Panc1 (cell line): ENCODE results near the gene SLC43A2. TPM values are rescaled to one million over a fixed set of nuclear protein-coding genes. Genes with fewer than 3 reads are reported as not detected.

Source experiments
- ATAC-seq: fragments of 200-7000 bp; cut with Tn5 transposase; 2 replicates; pipeline ENCODE4 v1.9.1; 2020; ENCODE audit warnings: mild to moderate bottlenecking, moderate library complexity
- BruUV-seq: library from RNA; stranded (reverse); fragments of 400-500 nt; replicated peaks from 2 replicates; lab custom pipeline; 2021; lab: Mats Ljungman, UMichigan
- CTCF ChIA-PET: fragments of 300-600 bp; sonication (Branson Sonifier 250); formaldehyde crosslinking; loops from one replicate; lab custom pipeline; 2022; ENCODE audit warnings: antibody characterized with exemption; lab: Charles Lee
- POLR2A ChIA-PET: fragments of 300-600 bp; sonication (Branson Sonifier 250); formaldehyde crosslinking; loops from one replicate; lab custom pipeline; 2022; ENCODE audit warnings: antibody characterized with exemption; lab: Charles Lee
- DNase-seq: peaks from one replicate; pipeline ENCODE4 v3.0.0-alpha.2; 2010; ENCODE audit warnings: low read depth, low spot score
- H3K27ac ChIP-seq: 2 replicates; pipeline ENCODE4 v1.5.1; 2011; ENCODE audit warnings: mild to moderate bottlenecking, low read length, inconsistent platforms
- H3K27me3 ChIP-seq: fragments of 200-500 bp; sonication (Bioruptor generic); 2 replicates; pipeline ENCODE4 v1.6.0; 2014; ENCODE audit warnings: low read length, inconsistent platforms; ENCODE audit not compliant: control insufficient read depth, insufficient read depth
- H3K36me3 ChIP-seq: fragments of 200-500 bp; sonication (Bioruptor generic); 2 replicates; pipeline ENCODE4 v1.5.1; 2014; ENCODE audit warnings: inconsistent platforms, mild to moderate bottlenecking, low read length, moderate library complexity; ENCODE audit not compliant: control insufficient read depth, insufficient read depth
- H3K4me1 ChIP-seq: 2 replicates; pipeline ENCODE4 v1.5.1; 2011; ENCODE audit warnings: inconsistent platforms, mild to moderate bottlenecking, low read length, moderate library complexity; ENCODE audit not compliant: control insufficient read depth, insufficient read depth
- H3K4me3 ChIP-seq, 2 experiments: 2 replicates each; pipeline ENCODE4 v1.5.1; 2011 to 2012; ENCODE audit warnings: low read depth in 2 of 2, low read length in 2 of 2, mild to moderate bottlenecking in 2 of 2, inconsistent platforms in 1 of 2, moderate library complexity in 1 of 2
- H3K9me3 ChIP-seq: fragments of 200-500 bp; sonication (Bioruptor generic); 2 replicates; pipeline ENCODE4 v1.5.1; 2014; ENCODE audit warnings: low read depth, mild to moderate bottlenecking, inconsistent platforms, low read length, moderate library complexity; ENCODE audit not compliant: control insufficient read depth, insufficient read depth
- POLR2AphosphoS5 ChIP-seq: IDR thresholded peaks from 2 replicates; pipeline ENCODE4 v1.6.1; 2012; ENCODE audit warnings: mild to moderate bottlenecking, low read depth, low read length, moderate library complexity
- TCF7L2 ChIP-seq: IDR thresholded peaks from 2 replicates; pipeline ENCODE4 v1.6.1; 2011; ENCODE audit warnings: mild to moderate bottlenecking, low read depth, low read length, inconsistent platforms
- in situ Hi-C: cut with HindIII; loops from 2 replicates; pipeline ENCODE4 v1.10.0; 2016; ENCODE audit warnings: low sequenced_read_pairs, low pct_unique_long_range_greater_than_20kb
- intact Hi-C: fragments of 100-400 bp; cut with micrococcal nuclease; formaldehyde crosslinking; loops from one replicate; pipeline ENCODE4 v1.10.0; 2022; ENCODE audit not compliant: unreplicated experiment
- total RNA-seq: library from RNA; stranded (reverse); gene quantifications from one replicate; pipeline ENCODE4 v1.2.1, GENCODE V29; 2021; ENCODE audit not compliant: unreplicated experiment
- TF ChIP-seq, protein P1 (sequence below), 2 experiments: IDR thresholded peaks; 2 replicates each; pipeline ENCODE4 v1.6.1; 2011 to 2012; ENCODE audit warnings: low read depth in 2 of 2, control low read depth in 1 of 2, low read length in 1 of 2, mild to moderate bottlenecking in 1 of 2, moderate library complexity in 1 of 2; ENCODE audit not compliant: insufficient read depth in 1 of 2
- TF ChIP-seq, protein P2 (sequence below): fragments of 450-650 bp; IDR thresholded peaks from 2 replicates; pipeline ENCODE4 v1.5.1; 2017; ENCODE audit warnings: mild to moderate bottlenecking

SLC43A2 gene
- total RNA-seq, 1 experiment from 2014 or later, result 23.3 TPM

DNA sequence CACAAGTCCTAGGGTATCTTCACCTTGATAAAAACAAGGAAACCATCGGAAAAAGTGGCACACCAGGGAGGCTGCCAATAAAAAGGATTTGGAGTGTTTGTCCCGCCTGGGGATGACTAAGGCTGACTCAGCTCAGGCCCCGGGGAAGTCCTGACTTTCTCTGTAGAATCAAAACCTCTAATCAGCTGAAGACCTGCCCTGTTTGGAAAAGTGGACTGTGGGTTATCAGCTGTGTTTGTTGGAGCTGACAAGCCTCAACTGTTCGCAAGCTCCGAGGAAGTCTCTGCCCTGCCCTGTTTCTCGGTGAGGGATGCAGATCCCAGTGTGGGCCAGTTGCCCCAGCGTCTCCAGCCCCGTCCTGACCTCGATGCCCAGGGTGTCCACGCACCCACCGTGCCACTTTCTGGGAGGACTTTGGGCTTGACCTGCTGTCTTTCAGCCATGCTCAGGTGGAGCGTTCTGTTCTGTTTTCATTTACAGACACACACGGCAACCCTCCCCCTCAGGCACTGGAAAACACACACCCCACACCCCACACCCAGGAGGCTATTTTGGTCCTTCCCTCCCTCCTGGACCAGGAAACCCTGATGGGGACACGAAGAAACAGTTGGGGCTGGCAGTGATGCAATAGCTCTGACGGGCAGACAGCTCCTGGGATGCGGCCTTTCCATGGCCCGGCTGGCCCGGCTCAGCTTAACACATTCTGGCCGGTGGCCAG, 38.4 kb downstream of the SLC43A2 start:
- ChIA-PET POLR2A (no interaction called here), CTCF (interaction anchor here (0.6 kb wide), 1 partner anchor 115 kb away, joined by 3 read pairs; no protein-coding TSS in a partner anchor)
- no peak overlapping the region for H3K4me3 ChIP-seq
- H3K4me1 ChIP-seq, result peaks cover 16% of the 10 kb centered on the region
- TF ChIP-seq, protein P1, sequence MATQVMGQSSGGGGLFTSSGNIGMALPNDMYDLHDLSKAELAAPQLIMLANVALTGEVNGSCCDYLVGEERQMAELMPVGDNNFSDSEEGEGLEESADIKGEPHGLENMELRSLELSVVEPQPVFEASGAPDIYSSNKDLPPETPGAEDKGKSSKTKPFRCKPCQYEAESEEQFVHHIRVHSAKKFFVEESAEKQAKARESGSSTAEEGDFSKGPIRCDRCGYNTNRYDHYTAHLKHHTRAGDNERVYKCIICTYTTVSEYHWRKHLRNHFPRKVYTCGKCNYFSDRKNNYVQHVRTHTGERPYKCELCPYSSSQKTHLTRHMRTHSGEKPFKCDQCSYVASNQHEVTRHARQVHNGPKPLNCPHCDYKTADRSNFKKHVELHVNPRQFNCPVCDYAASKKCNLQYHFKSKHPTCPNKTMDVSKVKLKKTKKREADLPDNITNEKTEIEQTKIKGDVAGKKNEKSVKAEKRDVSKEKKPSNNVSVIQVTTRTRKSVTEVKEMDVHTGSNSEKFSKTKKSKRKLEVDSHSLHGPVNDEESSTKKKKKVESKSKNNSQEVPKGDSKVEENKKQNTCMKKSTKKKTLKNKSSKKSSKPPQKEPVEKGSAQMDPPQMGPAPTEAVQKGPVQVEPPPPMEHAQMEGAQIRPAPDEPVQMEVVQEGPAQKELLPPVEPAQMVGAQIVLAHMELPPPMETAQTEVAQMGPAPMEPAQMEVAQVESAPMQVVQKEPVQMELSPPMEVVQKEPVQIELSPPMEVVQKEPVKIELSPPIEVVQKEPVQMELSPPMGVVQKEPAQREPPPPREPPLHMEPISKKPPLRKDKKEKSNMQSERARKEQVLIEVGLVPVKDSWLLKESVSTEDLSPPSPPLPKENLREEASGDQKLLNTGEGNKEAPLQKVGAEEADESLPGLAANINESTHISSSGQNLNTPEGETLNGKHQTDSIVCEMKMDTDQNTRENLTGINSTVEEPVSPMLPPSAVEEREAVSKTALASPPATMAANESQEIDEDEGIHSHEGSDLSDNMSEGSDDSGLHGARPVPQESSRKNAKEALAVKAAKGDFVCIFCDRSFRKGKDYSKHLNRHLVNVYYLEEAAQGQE (IDR thresholded peaks at IDR 0.05; ENCODE audit: insufficient read depth in 1 of 2, low read depth in 2 of 2, low read length in 1 of 2), result no peak
- peak; percentile 37; the same call in 1 of the 2 replicates for TF ChIP-seq POLR2AphosphoS5
- no peaks in the 10 kb centered on the region for H3K9me3 ChIP-seq
- no TSS peak for BruUV-seq
- intact Hi-C loops, result no loop called here
- H3K27ac ChIP-seq, result peak overlapping the region; percentile 68
- ATAC-seq (peak; percentile 94), DNase-seq (peak; percentile 54)
- H3K27me3 ChIP-seq, result no peaks in the 10 kb centered on the region
- no peaks in the 10 kb centered on the region for H3K36me3 ChIP-seq
- in situ Hi-C loops, result no loop called here

- CTCF ChIA-PET, result interaction anchor here (0.9 kb wide), 1 partner anchor 8 kb away, joined by 5 read pairs; no protein-coding TSS in a partner anchor
- Histone ChIP-seq H3K9me3 (no peaks in the 10 kb centered on the region), H3K36me3 (no peaks in the 10 kb centered on the region), H3K27me3 (no peaks in the 10 kb centered on the region), H3K27ac (no peak overlapping the region), H3K4me1 (peaks cover 16% of the 10 kb centered on the region), H3K4me3 (no peak overlapping the region)
- POLR2A ChIA-PET, result interaction anchor here (0.7 kb wide), 1 partner anchor 142 kb away, joined by 7 read pairs; no protein-coding TSS in a partner anchor
- intact Hi-C loops (no loop called here), in situ Hi-C loops (no loop called here)
- ATAC-seq (no peak), DNase-seq (no peak)
- TF ChIP-seq TCF7L2 (no peak), POLR2AphosphoS5 (no peak)
- TF ChIP-seq, protein P2, sequence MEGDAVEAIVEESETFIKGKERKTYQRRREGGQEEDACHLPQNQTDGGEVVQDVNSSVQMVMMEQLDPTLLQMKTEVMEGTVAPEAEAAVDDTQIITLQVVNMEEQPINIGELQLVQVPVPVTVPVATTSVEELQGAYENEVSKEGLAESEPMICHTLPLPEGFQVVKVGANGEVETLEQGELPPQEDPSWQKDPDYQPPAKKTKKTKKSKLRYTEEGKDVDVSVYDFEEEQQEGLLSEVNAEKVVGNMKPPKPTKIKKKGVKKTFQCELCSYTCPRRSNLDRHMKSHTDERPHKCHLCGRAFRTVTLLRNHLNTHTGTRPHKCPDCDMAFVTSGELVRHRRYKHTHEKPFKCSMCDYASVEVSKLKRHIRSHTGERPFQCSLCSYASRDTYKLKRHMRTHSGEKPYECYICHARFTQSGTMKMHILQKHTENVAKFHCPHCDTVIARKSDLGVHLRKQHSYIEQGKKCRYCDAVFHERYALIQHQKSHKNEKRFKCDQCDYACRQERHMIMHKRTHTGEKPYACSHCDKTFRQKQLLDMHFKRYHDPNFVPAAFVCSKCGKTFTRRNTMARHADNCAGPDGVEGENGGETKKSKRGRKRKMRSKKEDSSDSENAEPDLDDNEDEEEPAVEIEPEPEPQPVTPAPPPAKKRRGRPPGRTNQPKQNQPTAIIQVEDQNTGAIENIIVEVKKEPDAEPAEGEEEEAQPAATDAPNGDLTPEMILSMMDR, result no peak
- TF ChIP-seq, protein P1 (IDR thresholded peaks at IDR 0.05; ENCODE audit: insufficient read depth in 1 of 2, low read depth in 2 of 2, low read length in 1 of 2), result no peak
- no TSS peak for BruUV-seq
Observed at GRCh38 chr17:1588821-1589585, 39.6 kb downstream of the SLC43A2 start.
